GM19328 (cell line): ENCODE measurements around the gene EPN2.
"Not testable (repeated sequence)": the region's sequence is repeated elsewhere in the genome, so short reads cannot be mapped to it uniquely, and the experiment has no call there.

ENCODE experiments used
- ATAC-seq: cut with Tn5 transposase; IDR thresholded peaks from one replicate; pipeline ENCODE4 v1.9.1; 2021; ENCODE audit warnings: mild to moderate bottlenecking, moderate library complexity; ENCODE audit not compliant: unreplicated experiment

Gene EPN2

GRCh38 chr17:19343256-19343630, 106.1 kb downstream of the EPN2 start:
- ATAC-seq: no peak

DNA sequence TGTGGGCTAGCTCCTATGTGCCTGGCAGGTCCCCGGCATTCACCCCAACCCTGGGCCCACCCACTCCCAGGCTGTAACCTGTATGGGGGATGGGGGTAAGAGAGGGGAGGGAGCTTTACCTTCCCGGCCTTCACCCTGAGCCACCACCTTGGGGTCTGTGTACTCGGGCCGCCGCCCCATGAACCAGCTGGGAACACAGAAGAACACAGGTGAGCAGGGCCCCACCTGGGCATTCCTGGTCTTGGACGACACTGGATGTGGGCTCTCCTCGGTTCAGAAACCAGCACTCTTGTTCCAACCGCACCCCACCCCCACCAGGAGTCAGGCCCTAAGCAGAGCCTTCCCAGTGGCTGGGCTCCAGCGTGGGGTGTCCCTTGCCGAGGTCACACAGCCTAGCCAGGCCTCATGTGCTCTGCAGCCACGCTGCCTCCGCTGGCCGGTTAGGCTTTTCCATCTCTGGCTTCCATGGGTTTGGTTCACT, 106.5 kb downstream of the EPN2 start:
- ATAC-seq: no peak

DNA sequence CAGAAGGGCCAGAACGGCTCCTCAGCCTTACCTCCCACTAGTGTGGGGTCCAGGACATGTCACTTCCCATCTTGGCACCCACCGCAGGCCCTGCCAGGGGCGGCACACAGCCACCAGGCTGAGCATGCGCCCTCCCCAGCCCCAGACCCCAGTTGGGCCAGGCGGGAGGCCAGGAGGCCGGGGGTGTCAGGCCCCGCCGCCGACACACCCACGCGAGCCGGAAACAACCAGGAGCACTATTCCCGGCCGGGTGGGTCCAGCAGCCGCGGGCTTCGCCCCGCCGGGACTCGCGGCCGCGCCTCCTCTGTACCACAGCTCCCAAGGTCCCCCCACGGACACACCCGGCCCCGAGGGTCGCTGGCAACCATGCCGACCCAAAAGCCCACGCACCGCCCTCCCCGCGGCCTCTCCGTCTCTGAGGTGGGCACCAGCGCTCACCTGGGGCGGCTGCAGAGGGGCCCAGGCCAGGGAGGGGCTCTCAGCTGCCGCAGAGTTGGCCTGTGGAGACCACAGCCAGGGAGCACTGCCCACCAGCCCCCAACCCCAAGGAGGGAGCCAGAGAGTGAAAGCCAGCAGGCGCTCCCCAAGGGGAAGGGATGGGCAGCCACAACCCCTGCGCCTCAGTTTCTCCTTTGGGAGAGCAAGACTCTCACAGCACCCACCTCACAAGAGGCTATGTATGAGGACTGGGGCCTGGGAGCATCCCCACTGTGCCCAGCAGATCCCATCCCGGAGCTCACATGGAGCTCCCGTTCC, 107.3 kb downstream of the EPN2 start:
- ATAC-seq: no peak

DNA sequence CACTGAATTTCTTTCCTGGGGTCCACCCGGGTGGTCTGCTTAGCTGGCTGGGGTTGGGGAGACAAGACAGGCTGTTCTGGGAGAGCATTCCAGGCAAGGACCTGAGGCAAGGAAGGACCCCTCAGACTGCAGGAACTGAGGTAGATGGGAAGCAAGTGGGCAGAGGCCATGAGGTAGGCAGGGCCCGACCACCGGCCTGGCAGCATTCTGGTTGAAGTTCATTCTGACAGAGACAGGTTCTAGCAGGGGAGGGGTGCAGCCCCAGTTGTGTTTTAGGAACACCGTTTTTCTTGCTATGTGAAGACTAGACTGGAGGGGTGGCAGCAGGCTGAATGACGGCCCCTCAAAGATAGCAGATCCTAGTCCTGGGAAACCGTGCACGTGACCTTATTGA, 107.9 kb downstream of the EPN2 start:
- ATAC-seq: no peak

GRCh38 chr17:19345486-19346350, 108.6 kb downstream of the EPN2 start:
- ATAC-seq: no peak

DNA sequence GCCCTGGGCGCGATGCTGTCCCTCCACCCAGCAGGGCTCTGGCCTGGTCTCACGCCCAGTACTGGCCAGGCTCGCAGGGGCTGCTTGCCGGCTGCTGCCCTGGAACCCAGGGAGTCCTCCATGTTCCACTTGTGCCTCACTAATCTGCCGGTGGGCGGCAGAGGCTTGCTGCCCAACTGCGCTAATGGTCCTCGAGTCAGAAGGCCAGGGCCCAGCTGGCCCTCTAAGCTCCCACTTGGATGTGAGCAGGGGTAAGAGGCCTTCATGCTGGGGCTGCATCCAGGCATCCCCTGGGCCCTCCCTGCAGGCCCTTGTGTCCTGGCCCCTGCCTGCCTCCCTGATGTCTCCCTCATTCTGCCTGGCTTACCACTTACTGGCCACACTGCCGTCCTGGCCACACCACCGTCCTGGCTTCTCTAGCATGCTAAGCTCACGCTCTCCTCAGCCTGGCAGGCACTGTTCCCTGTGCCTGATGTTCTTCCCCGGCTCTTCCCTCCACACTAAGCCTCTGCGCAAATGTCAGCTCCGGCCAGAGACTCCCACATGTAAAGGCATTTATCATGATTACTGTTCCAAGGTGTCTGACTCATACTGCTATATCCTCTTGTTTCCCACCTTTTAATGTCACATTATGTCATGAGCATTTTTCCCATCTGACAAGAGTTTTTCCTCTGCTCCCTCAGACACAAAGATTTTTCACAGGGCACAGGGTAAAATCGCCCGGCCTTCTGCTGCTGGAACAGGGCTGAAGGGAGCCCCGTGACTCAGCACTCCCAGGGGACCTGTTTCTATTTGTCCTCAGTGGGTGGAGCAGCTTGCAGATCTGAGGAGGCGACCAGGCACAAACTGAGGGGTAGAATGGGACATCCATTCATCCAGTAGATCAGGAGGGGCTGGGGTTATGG, 109.4 kb downstream of the EPN2 start:
- no peak for ATAC-seq

- ATAC-seq: no peak
These were observed 110.3 kb downstream of the EPN2 start for GRCh38 chr17:19347323-19348080.

- ATAC-seq: no peak
These were observed 111.0 kb downstream of the EPN2 start for GRCh38 chr17:19348081-19348650.

- no peak for ATAC-seq
These were observed 111.6 kb downstream of the EPN2 start for GRCh38 chr17:19348806-19349205.

DNA sequence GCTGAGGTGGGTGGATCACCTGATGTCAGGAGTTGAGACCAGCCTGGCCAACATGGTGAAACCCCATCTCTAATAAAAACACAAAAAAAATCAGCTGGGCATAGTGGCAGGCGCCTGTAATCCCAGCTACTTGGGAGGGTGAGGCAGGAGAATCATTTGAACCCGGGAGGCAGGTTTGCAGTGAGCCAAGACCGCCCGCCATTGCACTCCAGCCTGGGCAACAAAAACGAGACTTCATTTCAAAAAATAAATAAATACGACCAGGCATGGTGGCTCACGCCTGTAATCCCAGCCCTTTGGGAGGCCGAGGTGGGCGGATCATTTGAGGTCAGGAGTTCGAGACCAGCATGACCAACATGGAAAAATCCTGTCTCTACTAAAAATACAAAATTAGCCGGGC, 116.2 kb downstream of the EPN2 start:
- not testable (repeated sequence) for ATAC-seq

GRCh38 chr17:19354748-19355147, 117.6 kb downstream of the EPN2 start:
- no peak for ATAC-seq

DNA sequence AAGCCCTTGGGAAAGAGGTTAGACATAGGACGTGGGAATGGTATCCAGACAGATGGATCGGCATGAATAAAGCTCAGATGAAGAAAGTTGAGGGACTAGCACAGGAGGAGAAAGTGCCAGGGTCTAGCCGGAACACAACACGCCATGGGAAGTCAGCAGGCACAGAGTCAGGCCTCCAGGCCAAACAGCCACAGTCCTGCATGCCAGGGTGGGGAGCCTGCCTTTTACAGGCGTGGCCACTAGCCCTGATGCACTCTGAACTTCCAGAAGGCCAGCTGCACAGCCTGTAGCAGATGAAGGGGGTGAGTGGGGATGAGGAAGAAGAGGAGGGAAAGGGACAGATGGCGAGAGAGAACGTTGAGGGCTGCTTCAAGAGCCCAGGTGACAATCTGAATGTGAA, 120.2 kb downstream of the EPN2 start:
- ATAC-seq: no peak

DNA sequence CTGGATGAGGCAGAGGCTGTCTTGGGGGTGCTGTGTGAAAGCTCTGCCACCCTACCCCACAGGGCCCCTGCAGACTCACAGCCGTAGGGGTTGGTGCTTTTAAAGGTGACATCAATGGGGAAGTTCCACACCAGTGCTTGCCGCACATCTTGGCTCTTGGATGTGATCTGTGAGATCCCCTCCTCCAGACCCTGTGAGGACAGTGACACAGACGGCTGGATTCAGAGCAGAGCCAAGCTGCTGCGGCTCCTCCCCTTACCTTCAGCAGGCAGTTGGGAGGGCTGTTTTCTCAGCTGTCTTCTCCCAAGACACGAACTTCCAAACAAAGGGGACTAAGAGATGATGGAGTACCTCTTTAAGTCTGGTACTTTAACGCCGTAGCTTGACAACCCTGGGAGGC, 120.6 kb downstream of the EPN2 start:
- no peak for ATAC-seq

DNA sequence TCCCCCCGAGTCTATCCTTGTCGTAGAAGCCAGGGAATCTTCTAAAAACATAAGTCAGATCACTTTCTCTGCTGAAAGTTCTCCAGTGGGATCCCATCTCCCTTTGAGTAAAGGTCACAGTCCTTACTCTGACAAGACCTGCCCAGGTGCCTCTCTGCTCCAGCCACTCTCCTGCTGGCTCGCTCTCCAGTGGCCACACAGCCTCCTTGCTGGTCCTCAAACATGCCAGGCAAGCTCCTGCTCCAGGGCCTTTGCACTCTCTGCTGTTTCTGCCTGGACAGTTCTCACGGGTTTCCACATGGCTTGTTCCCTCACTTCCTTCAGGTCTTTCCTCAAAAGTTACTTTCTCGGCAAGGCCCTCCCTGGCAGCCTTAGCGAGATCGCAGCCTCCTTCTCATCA, 122.0 kb downstream of the EPN2 start:
- ATAC-seq: no peak

- ATAC-seq: no peak
These were observed 122.7 kb downstream of the EPN2 start for GRCh38 chr17:19359856-19360255.

- no peak for ATAC-seq
These were observed 123.6 kb downstream of the EPN2 start for GRCh38 chr17:19360772-19361171.

GRCh38 chr17:19361326-19361725, 124.2 kb downstream of the EPN2 start:
- ATAC-seq: no peak

DNA sequence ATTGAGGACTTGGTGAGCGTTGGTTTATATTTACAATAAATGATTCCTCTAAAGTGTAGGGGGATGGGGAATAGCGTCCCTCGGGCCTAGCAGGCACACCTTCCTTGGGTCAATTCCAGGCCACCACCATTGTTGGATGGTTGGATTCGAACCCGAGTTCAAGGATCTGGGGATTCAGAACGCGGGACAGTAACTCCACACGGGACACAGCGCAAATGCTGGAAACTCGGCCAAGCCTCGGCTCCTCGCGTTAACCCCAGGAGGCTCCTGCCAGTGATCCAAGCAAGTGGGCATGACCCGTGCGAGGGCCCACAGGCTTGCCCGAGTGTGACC, 124.7 kb downstream of the EPN2 start:
- ATAC-seq: no peak

GRCh38 chr17:19362277-19363113, 125.3 kb downstream of the EPN2 start, which contains the start of gene B9D1:
Gene B9D1, minus strand, starts transcription at chr17:19362723. Its CDS starts 154 bp downstream, at chr17:19362569.
- peak; percentile 77 for ATAC-seq
